GM21786 (cell line): Measurements from ENCODE around the gene CD48.
"Not testable (repeated sequence)": the region's sequence is repeated elsewhere in the genome, so short reads cannot be mapped to it uniquely, and the experiment has no call there.

ENCODE experiments used
- ATAC-seq: cut with Tn5 transposase; IDR thresholded peaks from one replicate; pipeline ENCODE4 v1.9.1; 2021; ENCODE audit not compliant: unreplicated experiment

Gene CD48

GRCh38 chr1:160658162-160658813, 53.3 kb downstream of the CD48 start:
- no peak for ATAC-seq

DNA sequence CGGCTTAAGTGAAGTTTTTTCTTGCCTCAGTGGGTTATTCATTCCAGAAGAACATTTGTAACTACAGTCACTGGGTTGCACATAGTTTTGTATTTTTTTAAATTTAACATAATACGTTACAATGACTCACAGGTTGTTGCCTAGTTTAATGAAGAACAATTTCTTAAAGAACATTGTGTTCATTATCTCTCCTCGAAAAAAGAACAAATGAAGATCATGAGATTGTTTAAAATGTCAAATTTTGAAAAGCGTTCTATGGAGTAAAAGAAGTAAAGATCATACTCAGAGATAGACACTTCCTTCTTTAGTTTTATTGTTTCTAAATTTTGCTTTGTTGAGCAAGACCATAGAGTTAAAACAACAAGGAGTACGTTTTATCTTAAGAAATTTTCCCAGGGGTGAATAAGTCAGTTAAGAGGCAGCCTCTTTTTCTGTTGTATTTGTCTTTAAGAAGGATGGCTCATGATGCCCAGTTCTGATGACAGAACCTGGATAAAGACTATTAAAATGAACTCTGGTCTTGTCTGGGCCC, 54.3 kb downstream of the CD48 start:
- ATAC-seq: no peak

GRCh38 chr1:160656737-160657136, 54.9 kb downstream of the CD48 start:
- ATAC-seq: no peak

DNA sequence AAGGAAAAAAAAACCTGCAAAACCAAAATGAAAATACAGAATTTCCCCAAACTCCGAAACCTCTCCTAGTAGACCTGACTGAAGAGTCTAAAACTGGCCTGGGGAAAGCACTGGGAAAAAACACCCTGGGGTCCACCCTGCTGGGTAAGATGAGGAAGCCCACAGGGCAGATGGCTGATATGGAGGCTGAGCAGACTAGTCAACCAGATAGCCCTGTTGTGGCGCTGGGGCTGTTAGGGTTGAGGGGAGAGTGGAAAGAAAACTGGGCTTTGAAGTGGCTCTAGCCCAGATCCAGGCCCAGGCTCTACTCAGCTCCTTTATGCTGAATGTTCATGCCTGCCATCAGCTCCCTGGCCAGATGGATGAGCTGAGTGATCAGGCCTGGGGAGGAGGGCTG, 58.0 kb downstream of the CD48 start:
- ATAC-seq: no peak

- ATAC-seq: no peak
These were observed 58.5 kb downstream of the CD48 start for GRCh38 chr1:160652924-160653619.

DNA sequence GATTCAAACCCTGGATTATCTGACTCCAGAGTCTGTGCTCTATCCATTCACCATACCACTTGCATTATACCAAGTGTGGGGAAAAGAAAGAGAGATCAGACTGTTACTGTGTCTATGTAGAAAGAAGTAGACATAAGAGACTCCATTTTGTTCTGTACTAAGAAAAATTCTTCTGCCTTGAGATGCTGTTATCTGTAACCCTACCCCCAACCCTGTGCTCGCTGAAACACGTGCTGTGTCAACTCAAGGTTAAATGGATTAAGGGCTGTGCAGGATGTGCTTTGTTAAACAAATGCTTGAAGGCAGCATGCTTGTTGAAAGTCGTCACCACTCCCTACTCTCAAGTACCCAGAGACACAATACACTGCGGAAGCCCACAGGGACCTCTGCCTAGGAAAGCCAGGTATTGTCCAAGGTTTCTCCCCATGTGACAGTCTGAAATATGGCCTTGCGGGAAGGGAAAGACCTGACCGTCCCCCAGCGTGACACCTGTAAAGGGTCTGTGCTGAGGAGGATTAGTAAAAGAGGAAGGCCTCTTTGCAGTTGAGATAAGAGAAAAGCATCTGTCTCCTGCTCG, 59.5 kb downstream of the CD48 start:
- not testable (repeated sequence) for ATAC-seq

- ATAC-seq: no peak
These were observed 60.1 kb downstream of the CD48 start for GRCh38 chr1:160651433-160652064.

- ATAC-seq: peak; percentile 11
These were observed 64.3 kb downstream of the CD48 start for GRCh38 chr1:160647329-160647720.

DNA sequence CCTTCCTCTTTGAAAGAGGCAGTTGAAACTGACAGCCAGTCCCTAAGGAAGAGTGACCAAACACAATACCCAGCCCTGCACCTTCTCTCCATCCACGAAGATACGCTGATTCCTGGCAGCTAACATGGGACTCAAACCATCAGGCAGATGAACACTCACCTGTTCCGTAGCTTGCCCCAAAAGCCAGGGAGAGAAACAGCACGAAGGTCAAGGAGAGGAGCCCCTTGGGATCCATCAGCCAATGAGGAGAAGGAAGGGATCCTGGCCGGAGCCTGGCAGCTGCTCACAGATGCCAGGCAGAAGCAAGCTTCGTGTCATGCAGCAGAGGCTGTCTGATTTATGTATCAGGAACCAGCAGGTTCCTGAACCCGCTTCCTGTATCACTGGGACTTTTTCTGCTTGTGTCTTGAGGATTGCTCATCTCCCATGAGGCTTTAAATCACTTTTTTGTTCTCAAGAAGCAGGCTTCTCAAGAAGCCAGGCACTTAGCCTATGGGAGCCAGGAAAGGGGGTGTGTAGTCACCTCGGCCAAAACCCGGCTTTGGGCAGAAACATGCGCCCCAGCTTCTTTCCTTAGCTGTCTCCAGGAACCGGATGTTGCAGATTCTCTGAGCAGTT, 64.8 kb downstream of the CD48 start, which contains the start of gene SLAMF1:
SLAMF1 (minus strand) TSS at position 334 of the 618 bp plus-strand sequence; CDS start at position 235, 99 bp downstream.
- ATAC-seq: peak; percentile 51

- no peak for ATAC-seq
These were observed 65.4 kb downstream of the CD48 start for GRCh38 chr1:160646180-160646579.

GRCh38 chr1:160645386-160646130, 66.1 kb downstream of the CD48 start:
- no peak for ATAC-seq

DNA sequence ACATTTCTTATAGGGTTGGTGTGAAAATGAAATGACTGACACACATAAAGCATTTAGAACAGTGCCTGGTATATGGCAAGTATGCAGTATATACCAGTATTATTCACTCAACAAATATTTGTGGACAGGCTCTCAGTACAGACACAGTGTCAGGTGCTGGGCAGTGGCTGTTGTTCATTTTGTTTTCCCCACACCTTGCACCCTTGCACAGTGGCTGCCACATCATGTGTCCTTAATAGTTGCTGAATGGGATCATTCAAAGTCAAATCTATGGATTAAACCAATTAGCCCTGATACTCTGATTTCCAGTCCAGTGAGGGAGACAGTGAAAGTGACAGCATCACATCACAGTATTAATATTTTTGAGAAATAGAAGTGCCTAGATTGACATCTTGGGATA, 67.2 kb downstream of the CD48 start:
- ATAC-seq: no peak

- ATAC-seq: no peak
These were observed 68.5 kb downstream of the CD48 start for GRCh38 chr1:160643138-160643537.

DNA sequence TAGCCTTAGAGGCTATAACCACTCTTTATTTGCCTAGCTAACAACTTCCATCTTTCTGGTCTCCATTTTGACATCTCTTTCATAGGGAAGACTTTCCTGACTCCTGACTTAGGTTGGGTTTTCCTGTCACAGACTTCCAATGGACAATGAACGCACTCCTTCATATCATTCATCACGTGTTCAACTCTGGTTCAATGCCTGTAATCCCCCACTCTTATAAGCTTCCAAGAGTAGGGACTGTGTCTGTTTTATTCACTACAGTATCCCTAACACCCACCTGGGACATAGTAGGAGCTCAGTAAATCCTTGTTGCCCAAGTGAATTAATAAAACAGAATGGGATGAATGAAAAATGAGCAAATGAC, 69.4 kb downstream of the CD48 start:
- ATAC-seq: no peak

DNA sequence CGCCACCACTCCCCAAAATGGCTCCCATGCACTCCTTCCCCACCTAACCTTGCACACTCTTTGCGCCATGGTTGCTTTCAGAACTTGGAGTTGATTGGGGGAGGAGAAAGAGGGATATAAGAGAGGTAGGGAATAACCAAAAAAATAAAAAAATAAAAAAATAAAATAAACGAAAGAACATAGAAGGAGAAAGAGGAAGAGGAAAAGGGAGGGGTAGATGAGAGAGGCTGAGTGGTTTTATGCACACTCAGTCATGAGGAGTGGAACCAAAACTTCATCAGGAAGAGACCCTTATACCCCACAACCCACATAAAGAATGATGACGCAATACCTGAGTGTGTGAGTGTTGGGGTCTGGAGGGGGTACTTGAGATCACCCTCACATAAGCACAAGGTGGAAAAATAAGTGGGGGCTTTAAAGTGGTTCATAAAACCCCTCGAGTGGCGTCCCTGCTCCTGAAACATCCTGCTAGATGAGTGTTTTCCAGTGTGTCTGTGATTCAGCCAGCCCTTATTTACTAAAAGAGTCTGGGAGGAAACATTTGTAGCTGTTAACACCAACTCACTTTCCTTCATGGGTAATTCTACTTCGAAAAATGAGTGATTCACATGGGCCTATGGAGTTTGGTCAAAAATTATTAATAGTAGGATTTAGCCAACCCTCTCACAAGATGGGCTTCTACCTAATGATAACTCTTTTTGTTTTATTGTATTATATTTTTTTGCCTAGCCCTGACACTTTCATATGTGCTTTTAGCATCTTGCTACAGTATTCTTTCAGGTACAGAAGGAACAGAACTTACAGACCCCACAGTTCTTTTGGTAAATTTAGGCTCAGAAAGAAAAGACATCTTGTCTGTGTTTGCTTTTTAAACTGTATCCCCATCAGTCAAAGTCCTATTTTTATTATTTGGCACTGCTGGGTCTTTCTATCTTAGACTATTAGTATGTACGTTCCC, 70.0 kb downstream of the CD48 start:
- ATAC-seq: no peak

- no peak for ATAC-seq
These were observed 71.1 kb downstream of the CD48 start for GRCh38 chr1:160640359-160641123.

GRCh38 chr1:160639652-160640051, 72.0 kb downstream of the CD48 start:
- no peak for ATAC-seq

GRCh38 chr1:160638926-160639325, 72.7 kb downstream of the CD48 start:
- no peak for ATAC-seq

- ATAC-seq: no peak
These were observed 73.1 kb downstream of the CD48 start for GRCh38 chr1:160638540-160638857.
